Thyroid gland (tissue), 4 donors: Measurements from ENCODE around the gene CAMK1D.

ENCODE experiments used
- POLR2A ChIP-seq, 2 donors: fragments of 450-650 bp; IDR thresholded peaks; one replicate each; pipeline ENCODE4 v1.6.1; 2017; ENCODE audit warnings: antibody characterized with exemption in 2 of 2, mild to moderate bottlenecking in 2 of 2, moderate library complexity in 1 of 2
- TF ChIP-seq, protein P1 (sequence below), 6 experiments: fragments of 200-600 bp in 3 of 6; fragments of 450-650 bp in 3 of 6; sonication (generic) in 3 of 6; IDR thresholded peaks; one replicate each; pipeline ENCODE4 v1.5.1; 2016 to 2019; ENCODE audit warnings: antibody characterized with exemption in 6 of 6, mild to moderate bottlenecking in 2 of 6, inconsistent platforms in 1 of 6, moderate library complexity in 1 of 6

DNA sequence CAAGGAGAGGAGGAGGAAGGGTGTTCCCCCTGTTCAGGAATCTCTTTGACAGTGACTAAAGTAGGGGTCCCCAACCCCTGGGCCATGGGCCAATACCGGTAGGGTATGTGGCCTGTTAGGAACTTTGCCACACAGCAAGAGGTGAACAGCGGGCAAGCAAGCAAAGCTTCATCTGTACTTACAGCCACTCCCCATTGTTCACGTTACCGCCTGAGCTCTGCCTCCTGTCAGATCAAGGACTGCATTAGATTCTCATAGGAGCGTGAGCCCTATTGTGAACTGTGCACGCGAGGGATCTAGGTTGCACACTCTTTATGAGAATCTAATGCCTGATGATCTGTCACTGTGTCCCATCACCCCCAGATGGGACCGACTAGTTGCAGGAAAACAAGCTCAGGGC, 201.6 kb downstream of the CAMK1D start:
- TF ChIP-seq, protein P1, sequence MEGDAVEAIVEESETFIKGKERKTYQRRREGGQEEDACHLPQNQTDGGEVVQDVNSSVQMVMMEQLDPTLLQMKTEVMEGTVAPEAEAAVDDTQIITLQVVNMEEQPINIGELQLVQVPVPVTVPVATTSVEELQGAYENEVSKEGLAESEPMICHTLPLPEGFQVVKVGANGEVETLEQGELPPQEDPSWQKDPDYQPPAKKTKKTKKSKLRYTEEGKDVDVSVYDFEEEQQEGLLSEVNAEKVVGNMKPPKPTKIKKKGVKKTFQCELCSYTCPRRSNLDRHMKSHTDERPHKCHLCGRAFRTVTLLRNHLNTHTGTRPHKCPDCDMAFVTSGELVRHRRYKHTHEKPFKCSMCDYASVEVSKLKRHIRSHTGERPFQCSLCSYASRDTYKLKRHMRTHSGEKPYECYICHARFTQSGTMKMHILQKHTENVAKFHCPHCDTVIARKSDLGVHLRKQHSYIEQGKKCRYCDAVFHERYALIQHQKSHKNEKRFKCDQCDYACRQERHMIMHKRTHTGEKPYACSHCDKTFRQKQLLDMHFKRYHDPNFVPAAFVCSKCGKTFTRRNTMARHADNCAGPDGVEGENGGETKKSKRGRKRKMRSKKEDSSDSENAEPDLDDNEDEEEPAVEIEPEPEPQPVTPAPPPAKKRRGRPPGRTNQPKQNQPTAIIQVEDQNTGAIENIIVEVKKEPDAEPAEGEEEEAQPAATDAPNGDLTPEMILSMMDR (IDR thresholded peaks at IDR 0.05): no peak
- TF ChIP-seq POLR2A (IDR thresholded peaks at IDR 0.05): no peak
